Measurements from ENCODE around the gene NOP16.

Gene NOP16

GRCh38 chr5:176341325-176342157 is 46.9 kb downstream of the NOP16 start:
- POLR2A ChIA-PET: no interaction called here
- DNase-seq (ENCODE audit: extremely low spot score): no peak
- TF ChIP-seq HDGF (IDR thresholded peaks at IDR 0.05; ENCODE audit: borderline replicate concordance) (no peak), TARDBP (IDR thresholded peaks at IDR 0.05) (no peak), PKNOX1 (IDR thresholded peaks at IDR 0.05) (no peak), BHLHE40 (IDR thresholded peaks at IDR 0.05; ENCODE audit: borderline replicate concordance) (no peak), FOXM1 (IDR thresholded peaks at IDR 0.05; ENCODE audit: borderline replicate concordance) (no peak), ARNT (IDR thresholded peaks at IDR 0.05) (no peak), SP1 (IDR thresholded peaks at IDR 0.05) (no peak), FOXA1 (IDR thresholded peaks at IDR 0.05) (no peak), CTBP1 (IDR thresholded peaks at IDR 0.05; ENCODE audit: borderline replicate concordance) (no peak), SUZ12 (IDR thresholded peaks at IDR 0.05) (no peak)
- CTCF ChIA-PET: no interaction called here

- no peak for TF ChIP-seq FOXA1 (IDR thresholded peaks at IDR 0.05)
- TF ChIP-seq FOXM1 (IDR thresholded peaks at IDR 0.05; ENCODE audit: borderline replicate concordance): no peak
- no peak for TF ChIP-seq ARNT (IDR thresholded peaks at IDR 0.05)
- no peak for TF ChIP-seq FOXK2 (IDR thresholded peaks at IDR 0.05)
- TF ChIP-seq ELF4 (IDR thresholded peaks at IDR 0.05): no peak
- TF ChIP-seq SP1 (IDR thresholded peaks at IDR 0.05): no peak
- TF ChIP-seq BHLHE40 (IDR thresholded peaks at IDR 0.05; ENCODE audit: borderline replicate concordance): no peak
- no peak for TF ChIP-seq LEF1 (IDR thresholded peaks at IDR 0.05; ENCODE audit: borderline replicate concordance)
- TF ChIP-seq HDGF (IDR thresholded peaks at IDR 0.05; ENCODE audit: borderline replicate concordance): no peak
- TF ChIP-seq NFRKB (IDR thresholded peaks at IDR 0.05): no peak
- TF ChIP-seq ZNF384 (IDR thresholded peaks at IDR 0.05): no peak
- TF ChIP-seq CTBP1 (IDR thresholded peaks at IDR 0.05; ENCODE audit: borderline replicate concordance): no peak
- no peak for TF ChIP-seq SUZ12 (IDR thresholded peaks at IDR 0.05)
- TF ChIP-seq TARDBP (IDR thresholded peaks at IDR 0.05): no peak
- no peak for TF ChIP-seq PKNOX1 (IDR thresholded peaks at IDR 0.05)
- ChIA-PET POLR2A (no interaction called here), CTCF (no interaction called here)
- DNase-seq (ENCODE audit: extremely low spot score): no peak
These were observed 49.1 kb downstream of the NOP16 start for GRCh38 chr5:176339304-176339703.

GRCh38 chr5:176337913-176338312 is 50.5 kb downstream of the NOP16 start:
- DNase-seq (ENCODE audit: extremely low spot score): no peak
- ChIA-PET POLR2A (no interaction called here), CTCF (no interaction called here)
- no peak for TF ChIP-seq SUZ12 (IDR thresholded peaks at IDR 0.05)
- TF ChIP-seq NFRKB (IDR thresholded peaks at IDR 0.05): no peak

GRCh38 chr5:176334031-176334770 is 54.2 kb downstream of the NOP16 start:
- no peak for DNase-seq (ENCODE audit: extremely low spot score)
- CTCF ChIA-PET: no interaction called here
- no peak for TF ChIP-seq LEF1 (IDR thresholded peaks at IDR 0.05; ENCODE audit: borderline replicate concordance)
- no peak for TF ChIP-seq ARNT (IDR thresholded peaks at IDR 0.05)
- POLR2A ChIA-PET: no interaction called here

Measured in HEK293T (cell line).